K562 (cell line): ENCODE results near the gene SNAPC3. TPM values are rescaled to one million over a fixed set of nuclear protein-coding genes. Genes with fewer than 3 reads are reported as not detected.

Experiments
- CBFA2T3 ChIP-seq: fragments of 450-650 bp; IDR thresholded peaks from 2 replicates; pipeline ENCODE4 v1.6.1; 2017
- ETV1 ChIP-seq: fragments of 450-650 bp; conservative IDR thresholded peaks from 2 replicates; pipeline ENCODE4 v1.6.1; 2016; ENCODE audit warnings: missing genetic modification characterization, control low read depth, low read depth, missing compliant biosample characterization
- GTF2A2 ChIP-seq: IDR thresholded peaks from 2 replicates; pipeline ENCODE4 v1.6.1; 2016; ENCODE audit warnings: mild to moderate bottlenecking, missing genetic modification characterization, missing compliant biosample characterization
- LARP7 ChIP-seq: fragments of 450-650 bp; IDR thresholded peaks from 2 replicates; pipeline ENCODE4 v1.6.1; 2016
- MEIS2 ChIP-seq: fragments of 450-650 bp; IDR thresholded peaks from 2 replicates; pipeline ENCODE4 v1.6.1; 2014; ENCODE audit warnings: mild to moderate bottlenecking; ENCODE audit not compliant: partially characterized antibody
- NKRF ChIP-seq: fragments of 450-650 bp; IDR thresholded peaks from 2 replicates; pipeline ENCODE4 v1.6.1; 2016; ENCODE audit warnings: borderline replicate concordance
- SRSF7 ChIP-seq: fragments of 200-400 bp; formaldehyde crosslinking; optimal IDR thresholded peaks from 2 replicates; pipeline ENCODE3; 2017; ENCODE audit warnings: mild to moderate bottlenecking, low read depth, low read length
- VEZF1 ChIP-seq: fragments of 200-800 bp; sonication (Bioruptor generic); IDR thresholded peaks from 2 replicates; pipeline ENCODE4 v1.6.1; 2017; ENCODE audit warnings: missing genetic modification characterization, missing compliant biosample characterization
- ZNF24 ChIP-seq: fragments of 450-650 bp; IDR thresholded peaks from 2 replicates; pipeline ENCODE4 v1.6.1; 2016
- ZNF431 ChIP-seq: sonication (generic); formaldehyde crosslinking; IDR thresholded peaks from 2 replicates; pipeline ENCODE4 v1.8.0; 2022; ENCODE audit warnings: mild to moderate bottlenecking, missing genetic modification reagents
- polyA plus RNA-seq, 8 experiments: library from polyadenylated mRNA; depleted of rRNA in 4 of 8; stranded (reverse) in 5 of 8; unstranded in 3 of 8; fragments of >200 nt; fragmentation: Nextera tagmentation in 2 of 8; fragmentation: Illumina TruSeq in 1 of 8; extraction: Ambion mirVana in 2 of 8; extraction: Trizol in 1 of 8; gene quantifications; 2 replicates each; pipeline versions ENCODE4 v1.2.1 to v1.2.3, GENCODE V29; 2011 to 2014; ENCODE audit warnings: inconsistent platforms in 1 of 8, missing spikeins in 1 of 8
- total RNA-seq, 7 experiments: library from RNA; depleted of rRNA in 6 of 7; stranded (reverse); fragments of >200 nt in 6 of 7; fragmentation: Illumina TruSeq in 2 of 7; extraction: Trizol in 2 of 7; gene quantifications; 2 replicates each; pipeline versions ENCODE4 v1.2.1 to v1.2.3, GENCODE V29; 2011 to 2021; ENCODE audit warnings: low replicate concordance in 1 of 7
- TF ChIP-seq, protein P1 (sequence below), 2 experiments: fragments of 150-350 bp in 1 of 2; IDR thresholded peaks; 2 replicates each; pipeline ENCODE4 v1.6.1; 2012 to 2016; ENCODE audit warnings: low read depth in 2 of 2, low read length in 2 of 2, mild to moderate bottlenecking in 1 of 2, moderate library complexity in 1 of 2

SNAPC3 gene
- total and polyA plus RNA-seq, 9 of the 15 experiments (the other 6 are each of a cell fraction or from before 2014, with no cell fraction given), result 2.3 to 38.9 (median 19.8) TPM

DNA sequence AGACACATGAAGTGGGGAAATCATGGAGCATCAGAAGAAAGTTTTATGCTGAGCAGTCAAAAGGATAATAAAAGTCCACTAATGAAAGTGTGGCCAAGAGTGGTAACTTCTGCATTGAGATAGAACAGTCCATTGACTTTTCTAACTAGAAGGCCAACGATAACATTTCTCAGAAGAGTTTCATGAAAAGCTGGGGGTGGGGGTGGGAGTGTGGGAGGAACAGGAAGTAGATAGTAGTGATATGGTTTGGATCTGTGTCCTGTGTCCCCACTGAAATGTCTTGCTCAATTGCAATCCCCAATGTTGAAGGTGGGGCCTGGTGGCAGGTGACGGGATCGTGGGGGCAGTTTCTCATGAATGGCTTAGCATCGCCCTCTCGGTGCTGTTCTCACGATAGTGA, 36.2 kb upstream of the SNAPC3 start (continued):
- TF ChIP-seq VEZF1 (CRISPR knock-in tag) (peak; percentile 34; the same call in 1 of the 2 replicates), SRSF7 (no peak), LARP7 (no peak), ETV1 (tag) (peak; percentile 61), ZNF431 (CRISPR knock-in tag) (no peak), CBFA2T3 (0 out of 2 replicates have a peak, but pooled peaks have one; percentile 10), GTF2A2 (tag) (no peak), NKRF (no peak), MEIS2 (no peak), ZNF24 (no peak)
- TF ChIP-seq, protein P1, sequence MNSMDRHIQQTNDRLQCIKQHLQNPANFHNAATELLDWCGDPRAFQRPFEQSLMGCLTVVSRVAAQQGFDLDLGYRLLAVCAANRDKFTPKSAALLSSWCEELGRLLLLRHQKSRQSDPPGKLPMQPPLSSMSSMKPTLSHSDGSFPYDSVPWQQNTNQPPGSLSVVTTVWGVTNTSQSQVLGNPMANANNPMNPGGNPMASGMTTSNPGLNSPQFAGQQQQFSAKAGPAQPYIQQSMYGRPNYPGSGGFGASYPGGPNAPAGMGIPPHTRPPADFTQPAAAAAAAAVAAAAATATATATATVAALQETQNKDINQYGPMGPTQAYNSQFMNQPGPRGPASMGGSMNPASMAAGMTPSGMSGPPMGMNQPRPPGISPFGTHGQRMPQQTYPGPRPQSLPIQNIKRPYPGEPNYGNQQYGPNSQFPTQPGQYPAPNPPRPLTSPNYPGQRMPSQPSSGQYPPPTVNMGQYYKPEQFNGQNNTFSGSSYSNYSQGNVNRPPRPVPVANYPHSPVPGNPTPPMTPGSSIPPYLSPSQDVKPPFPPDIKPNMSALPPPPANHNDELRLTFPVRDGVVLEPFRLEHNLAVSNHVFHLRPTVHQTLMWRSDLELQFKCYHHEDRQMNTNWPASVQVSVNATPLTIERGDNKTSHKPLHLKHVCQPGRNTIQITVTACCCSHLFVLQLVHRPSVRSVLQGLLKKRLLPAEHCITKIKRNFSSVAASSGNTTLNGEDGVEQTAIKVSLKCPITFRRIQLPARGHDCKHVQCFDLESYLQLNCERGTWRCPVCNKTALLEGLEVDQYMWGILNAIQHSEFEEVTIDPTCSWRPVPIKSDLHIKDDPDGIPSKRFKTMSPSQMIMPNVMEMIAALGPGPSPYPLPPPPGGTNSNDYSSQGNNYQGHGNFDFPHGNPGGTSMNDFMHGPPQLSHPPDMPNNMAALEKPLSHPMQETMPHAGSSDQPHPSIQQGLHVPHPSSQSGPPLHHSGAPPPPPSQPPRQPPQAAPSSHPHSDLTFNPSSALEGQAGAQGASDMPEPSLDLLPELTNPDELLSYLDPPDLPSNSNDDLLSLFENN (IDR thresholded peaks at IDR 0.05; ENCODE audit: low read depth in 2 of 2, low read length in 2 of 2), result no peak
